Hematopoietic multipotent progenitor cell treated with erythropoietin and hydrocortisone succinate and interleukin-3 and kit ligand, for 4 days (in vitro differentiated cells): ENCODE measurements around the gene GPR18.

Experiments
- DNase-seq: peaks from one replicate; pipeline ENCODE4 v3.0.0-alpha.2; 2015

GPR18 gene

GRCh38 chr13:99207511-99207910 lies 50.7 kb downstream of the GPR18 start:
- no peak for DNase-seq

- no peak for DNase-seq
Observed at GRCh38 chr13:99206873-99207272, 51.3 kb downstream of the GPR18 start.

- DNase-seq: no peak
Observed at GRCh38 chr13:99206226-99206625, 52.0 kb downstream of the GPR18 start.

- no peak for DNase-seq
Observed at GRCh38 chr13:99205621-99206220, 52.5 kb downstream of the GPR18 start.
